Omental fat pad (tissue), 4 donors: ENCODE results near the gene ZBTB4. TPM values are rescaled to one million over a fixed set of nuclear protein-coding genes. Genes with fewer than 3 reads are reported as not detected.

Experiments
- ATAC-seq: fragments of 150-250 bp; one replicate; pipeline ENCODE4 v1.9.1; 2016; ENCODE audit warnings: mild to moderate bottlenecking, moderate library complexity; ENCODE audit not compliant: low FRiP score
- DNase-seq: peaks from one replicate; pipeline ENCODE4 v3.0.0-alpha.2; 2019; ENCODE audit warnings: low spot score
- total RNA-seq, 4 donors: library from RNA; depleted of rRNA; stranded (reverse); fragments of >200 nt; gene quantifications; one replicate each; pipeline ENCODE4 v1.1.0, GENCODE V29; 2016
- TF ChIP-seq, protein P1 (sequence below), 3 donors: fragments of 450-650 bp; IDR thresholded peaks; one replicate each; pipeline ENCODE4 v1.5.1; 2016 to 2017; ENCODE audit warnings: antibody characterized with exemption in 3 of 3, mild to moderate bottlenecking in 3 of 3, moderate library complexity in 2 of 3

The ZBTB4 gene
- total RNA-seq, 4 donors from 2014 or later, result 27.5 to 57.9 (median 38.5) TPM

- TF ChIP-seq, protein P1, sequence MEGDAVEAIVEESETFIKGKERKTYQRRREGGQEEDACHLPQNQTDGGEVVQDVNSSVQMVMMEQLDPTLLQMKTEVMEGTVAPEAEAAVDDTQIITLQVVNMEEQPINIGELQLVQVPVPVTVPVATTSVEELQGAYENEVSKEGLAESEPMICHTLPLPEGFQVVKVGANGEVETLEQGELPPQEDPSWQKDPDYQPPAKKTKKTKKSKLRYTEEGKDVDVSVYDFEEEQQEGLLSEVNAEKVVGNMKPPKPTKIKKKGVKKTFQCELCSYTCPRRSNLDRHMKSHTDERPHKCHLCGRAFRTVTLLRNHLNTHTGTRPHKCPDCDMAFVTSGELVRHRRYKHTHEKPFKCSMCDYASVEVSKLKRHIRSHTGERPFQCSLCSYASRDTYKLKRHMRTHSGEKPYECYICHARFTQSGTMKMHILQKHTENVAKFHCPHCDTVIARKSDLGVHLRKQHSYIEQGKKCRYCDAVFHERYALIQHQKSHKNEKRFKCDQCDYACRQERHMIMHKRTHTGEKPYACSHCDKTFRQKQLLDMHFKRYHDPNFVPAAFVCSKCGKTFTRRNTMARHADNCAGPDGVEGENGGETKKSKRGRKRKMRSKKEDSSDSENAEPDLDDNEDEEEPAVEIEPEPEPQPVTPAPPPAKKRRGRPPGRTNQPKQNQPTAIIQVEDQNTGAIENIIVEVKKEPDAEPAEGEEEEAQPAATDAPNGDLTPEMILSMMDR (IDR thresholded peaks at IDR 0.05), result no peak
- no peak for ATAC-seq
- DNase-seq, result no peak
Observed at GRCh38 chr17:7426896-7427489, 52.4 kb downstream of the ZBTB4 start.

DNA sequence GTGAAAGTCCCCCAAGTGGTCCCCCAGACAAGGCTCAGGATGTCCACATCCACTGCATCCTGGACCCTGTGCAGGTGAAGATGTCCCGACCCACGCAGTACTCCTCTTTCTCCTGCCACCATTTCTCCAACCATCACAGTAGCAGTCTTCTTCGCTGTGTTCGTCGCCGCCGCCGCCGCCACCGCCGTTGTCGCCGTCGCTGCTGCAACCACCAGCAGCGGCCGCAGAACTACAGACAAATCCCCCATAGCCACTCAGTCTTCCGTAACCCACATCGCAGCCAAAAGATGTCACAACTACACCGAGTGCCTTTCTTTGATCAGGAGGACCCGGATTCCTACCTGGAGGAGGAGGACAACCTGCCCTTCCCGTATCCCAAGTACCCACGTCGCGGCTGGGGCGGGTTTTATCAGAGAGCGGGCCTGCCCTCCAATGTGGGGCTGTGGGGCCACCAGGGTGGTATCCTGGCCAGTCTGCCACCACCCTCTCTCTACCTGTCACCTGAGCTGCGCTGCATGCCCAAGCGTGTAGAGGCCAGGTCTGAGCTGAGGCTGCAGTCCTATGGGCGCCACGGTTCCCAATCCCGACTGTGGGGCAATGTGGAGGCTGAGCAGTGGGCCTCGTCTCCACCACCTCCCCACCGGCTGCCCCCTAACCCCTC is 53.1 kb downstream of the ZBTB4 start:
- TF ChIP-seq, protein P1 (IDR thresholded peaks at IDR 0.05), result no peak
- ATAC-seq, result no peak
- no peak for DNase-seq

DNA sequence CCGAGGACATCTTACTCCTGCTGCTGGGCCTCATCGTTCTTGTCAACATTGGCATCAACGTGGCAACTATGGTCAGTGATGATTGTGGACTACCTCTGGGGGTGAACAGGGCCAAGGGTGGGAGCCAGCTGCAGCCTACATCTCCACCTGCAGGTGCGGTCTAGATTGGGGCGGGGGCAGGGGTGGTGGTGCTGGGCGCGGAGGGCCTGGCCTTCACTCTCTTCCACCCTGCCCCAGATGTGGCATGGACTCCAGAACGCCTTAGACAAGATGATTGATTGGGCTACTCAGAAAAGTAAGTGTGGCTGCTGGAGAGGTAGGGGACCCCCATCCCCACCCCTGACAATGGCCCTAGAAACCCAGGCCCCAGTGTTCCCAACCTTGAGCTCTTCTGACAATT is 53.7 kb downstream of the ZBTB4 start:
- ATAC-seq (no peak), DNase-seq (no peak)
- TF ChIP-seq, protein P1 (IDR thresholded peaks at IDR 0.05), result no peak

DNA sequence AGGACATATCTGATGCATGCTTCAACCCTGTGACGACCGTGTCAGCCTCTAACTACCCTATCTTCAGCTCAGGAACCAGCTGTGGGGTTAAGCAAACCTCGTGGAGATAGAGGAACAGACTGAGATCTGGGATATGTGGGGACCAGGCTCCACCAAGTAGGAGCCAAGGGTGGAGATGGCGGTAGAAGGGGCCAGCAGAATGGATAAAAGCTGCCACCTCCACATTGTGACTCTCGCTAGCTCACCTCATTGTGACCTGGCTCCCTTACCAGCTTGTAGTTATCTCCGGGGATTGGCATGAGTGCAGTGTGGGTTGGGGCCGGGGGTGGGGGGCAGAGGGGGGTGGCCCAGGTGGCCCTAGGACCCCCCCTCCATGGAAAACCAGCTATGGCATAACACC is 54.1 kb downstream of the ZBTB4 start, which contains the start of gene SPEM2:
Gene SPEM2 (plus strand): TSS at position 301 of the 400 bp plus-strand sequence. CDS start 73 bp downstream, at position 374.
- no peak for ATAC-seq
- TF ChIP-seq, protein P1 (IDR thresholded peaks at IDR 0.05), result no peak
- no peak for DNase-seq

GRCh38 chr17:7423679-7424078 is 55.8 kb downstream of the ZBTB4 start:
- TF ChIP-seq, protein P1 (IDR thresholded peaks at IDR 0.05), result no peak
- ATAC-seq, result no peak
- DNase-seq, result no peak

GRCh38 chr17:7421186-7421585 is 58.2 kb downstream of the ZBTB4 start:
- DNase-seq (no peak), ATAC-seq (no peak)
- TF ChIP-seq, protein P1 (IDR thresholded peaks at IDR 0.05), result no peak
